ENCODE data around the gene SPAM1.

- TF ChIP-seq POLR2A (IDR thresholded peaks at IDR 0.05; ENCODE audit: low read length) (no peak), CTCF (IDR thresholded peaks at IDR 0.05) (no peak), USF2 (IDR thresholded peaks at IDR 0.05) (no peak), RAD21 (conservative IDR thresholded peaks at IDR 0.05 in 1 of 2, IDR thresholded peaks at IDR 0.05 in 1 of 2) (no peak), FOSL2 (IDR thresholded peaks at IDR 0.05) (no peak), FOSL2 (CRISPR knock-in tag; IDR thresholded peaks at IDR 0.05) (no peak), PBX3 (IDR thresholded peaks at IDR 0.05) (no peak), KDM1A (IDR thresholded peaks at IDR 0.05; ENCODE audit: low read depth) (no peak), CBX8 (IDR thresholded peaks at IDR 0.05) (no peak), MYC (IDR thresholded peaks at IDR 0.05; ENCODE audit: borderline replicate concordance, low read length) (no peak), NR3C1 (IDR thresholded peaks at IDR 0.05) (no peak), BHLHE40 (IDR thresholded peaks at IDR 0.05; ENCODE audit: low read depth, low read length) (no peak), ZSCAN20 (CRISPR knock-in tag; IDR thresholded peaks at IDR 0.05) (no peak)
Observed at GRCh38 chr7:123975084-123975483, 50.0 kb downstream of the SPAM1 start.

All from A549 (cell line).